Measurements from ENCODE around the gene CYBRD1.
"Not testable (repeated sequence)": the region's sequence is repeated elsewhere in the genome, so short reads cannot be mapped to it uniquely, and the experiment has no call there.

The CYBRD1 gene
- 0.04 to 0.36 reads per million in 2 experiments for total RNA-seq

GRCh38 chr2:171522052-171522787 is at the start of gene CYBRD1:
CYBRD1 (plus strand) TSS chr2:171522474; CDS start chr2:171522546, 72 bp downstream.
- no peak for DNase-seq (ENCODE audit: low read depth)

- no peak for DNase-seq (ENCODE audit: low read depth)
These were observed 46.3 kb upstream of the CYBRD1 start for GRCh38 chr2:171475979-171476378.

GRCh38 chr2:171478345-171478744 is 43.9 kb upstream of the CYBRD1 start:
- DNase-seq (ENCODE audit: low read depth): no peak

GRCh38 chr2:171479154-171479814 is 43.0 kb upstream of the CYBRD1 start:
- DNase-seq (ENCODE audit: low read depth): no peak

GRCh38 chr2:171480908-171481307 is 41.4 kb upstream of the CYBRD1 start:
- no peak for DNase-seq (ENCODE audit: low read depth)

GRCh38 chr2:171482308-171482707 is 40.0 kb upstream of the CYBRD1 start:
- no peak for DNase-seq (ENCODE audit: low read depth)

- DNase-seq (ENCODE audit: low read depth): no peak
These were observed 39.4 kb upstream of the CYBRD1 start for GRCh38 chr2:171482877-171483276.

- DNase-seq (ENCODE audit: low read depth): no peak
These were observed 38.5 kb upstream of the CYBRD1 start for GRCh38 chr2:171483793-171484192.

GRCh38 chr2:171485116-171485515 is 37.2 kb upstream of the CYBRD1 start:
- no peak for DNase-seq (ENCODE audit: low read depth)

- DNase-seq (ENCODE audit: low read depth): no peak
These were observed 35.1 kb upstream of the CYBRD1 start for GRCh38 chr2:171487201-171487600.

- no peak for DNase-seq (ENCODE audit: low read depth)
These were observed 34.4 kb upstream of the CYBRD1 start for GRCh38 chr2:171487803-171488259.

- DNase-seq (ENCODE audit: low read depth): no peak
These were observed 31.7 kb upstream of the CYBRD1 start for GRCh38 chr2:171490577-171490976.

- no peak for DNase-seq (ENCODE audit: low read depth)
These were observed 31.0 kb upstream of the CYBRD1 start for GRCh38 chr2:171491292-171491691.

GRCh38 chr2:171492664-171493063 is 29.6 kb upstream of the CYBRD1 start:
- no peak for DNase-seq (ENCODE audit: low read depth)

GRCh38 chr2:171497664-171498063 is 24.6 kb upstream of the CYBRD1 start:
- DNase-seq (ENCODE audit: low read depth): not testable (repeated sequence)

GRCh38 chr2:171505374-171505773 is 16.9 kb upstream of the CYBRD1 start:
- DNase-seq (ENCODE audit: low read depth): no peak

- DNase-seq (ENCODE audit: low read depth): no peak
These were observed 12.1 kb upstream of the CYBRD1 start for GRCh38 chr2:171509945-171510731.

GRCh38 chr2:171512014-171512413 is 10.3 kb upstream of the CYBRD1 start:
- no peak for DNase-seq (ENCODE audit: low read depth)

- DNase-seq (ENCODE audit: low read depth): no peak
These were observed 9.5 kb upstream of the CYBRD1 start for GRCh38 chr2:171512683-171513195.

GRCh38 chr2:171513719-171514160 is 8.5 kb upstream of the CYBRD1 start:
- DNase-seq (ENCODE audit: low read depth): no peak

GRCh38 chr2:171514908-171515582 is 7.2 kb upstream of the CYBRD1 start:
- DNase-seq (ENCODE audit: low read depth): no peak

All from T follicular helper cell (primary cell).